HG03196 (cell line): ENCODE results near the gene IFT172.
A peak's percentile ranks its signal among the peaks of the same experiment; 100 is the strongest.
"Not testable (repeated sequence)": the region's sequence is repeated elsewhere in the genome, so short reads cannot be mapped to it uniquely, and the experiment has no call there.

Experiments
- ATAC-seq: cut with Tn5 transposase; IDR thresholded peaks from one replicate; pipeline ENCODE4 v1.9.1; 2021; ENCODE audit not compliant: unreplicated experiment

Gene IFT172

GRCh38 chr2:27489498-27490397 is at the start of gene IFT172:
Gene IFT172 (minus strand): TSS chr2:27489743. CDS start chr2:27489653, 90 bp downstream.
- ATAC-seq, result peak; percentile 96

GRCh38 chr2:27538839-27539450 is 49.4 kb upstream of the IFT172 start:
- not testable (repeated sequence) for ATAC-seq

GRCh38 chr2:27537287-27537686 is 47.7 kb upstream of the IFT172 start:
- ATAC-seq, result no peak

- no peak for ATAC-seq
Observed at GRCh38 chr2:27531983-27532382, 42.4 kb upstream of the IFT172 start.

- no peak for ATAC-seq
Observed at GRCh38 chr2:27527182-27527581, 37.6 kb upstream of the IFT172 start.

- no peak for ATAC-seq
Observed at GRCh38 chr2:27522400-27522945, 32.9 kb upstream of the IFT172 start.

GRCh38 chr2:27520316-27520715 is 30.8 kb upstream of the IFT172 start:
- ATAC-seq, result no peak

GRCh38 chr2:27518782-27519113 is 29.2 kb upstream of the IFT172 start:
- ATAC-seq, result no peak

- ATAC-seq, result no peak
Observed at GRCh38 chr2:27518113-27518781, 28.7 kb upstream of the IFT172 start.

- ATAC-seq, result no peak
Observed at GRCh38 chr2:27509326-27509725, 19.8 kb upstream of the IFT172 start.

GRCh38 chr2:27507293-27507692 is 17.8 kb upstream of the IFT172 start:
- ATAC-seq, result no peak

GRCh38 chr2:27506587-27506986 is 17.0 kb upstream of the IFT172 start:
- ATAC-seq, result no peak

GRCh38 chr2:27502142-27502541 is 12.6 kb upstream of the IFT172 start:
- ATAC-seq, result no peak

GRCh38 chr2:27501042-27501441 is 11.5 kb upstream of the IFT172 start:
- no peak for ATAC-seq

GRCh38 chr2:27498975-27499374 is 9.4 kb upstream of the IFT172 start:
- ATAC-seq, result no peak

GRCh38 chr2:27497288-27497627 is 7.7 kb upstream of the IFT172 start:
- no peak for ATAC-seq

- no peak for ATAC-seq
Observed at GRCh38 chr2:27496357-27497287, 7.1 kb upstream of the IFT172 start, which contains the start of gene GCKR. Gene GCKR (plus strand): TSS chr2:27496839. CDS start chr2:27496905, 66 bp downstream.

- no peak for ATAC-seq
Observed at GRCh38 chr2:27495840-27496356, 6.4 kb upstream of the IFT172 start.

GRCh38 chr2:27494944-27495554 is 5.5 kb upstream of the IFT172 start, which contains the start of gene FNDC4:
Gene FNDC4 (minus strand): TSS chr2:27495200. CDS start chr2:27494679, 521 bp downstream.
- ATAC-seq, result no peak
